Panc1 (cell line): ENCODE results near the gene RBM19. TPM values are rescaled to one million over a fixed set of nuclear protein-coding genes. Genes with fewer than 3 reads are reported as not detected.

Experiments used
- ATAC-seq: fragments of 200-7000 bp; cut with Tn5 transposase; 2 replicates; pipeline ENCODE4 v1.9.1; 2020; ENCODE audit warnings: mild to moderate bottlenecking, moderate library complexity
- BruUV-seq: library from RNA; stranded (reverse); fragments of 400-500 nt; replicated peaks from 2 replicates; lab custom pipeline; 2021; lab: Mats Ljungman, UMichigan
- CTCF ChIA-PET: fragments of 300-600 bp; sonication (Branson Sonifier 250); formaldehyde crosslinking; loops from one replicate; lab custom pipeline; 2022; ENCODE audit warnings: antibody characterized with exemption; lab: Charles Lee
- POLR2A ChIA-PET: fragments of 300-600 bp; sonication (Branson Sonifier 250); formaldehyde crosslinking; loops from one replicate; lab custom pipeline; 2022; ENCODE audit warnings: antibody characterized with exemption; lab: Charles Lee
- DNase-seq: peaks from one replicate; pipeline ENCODE4 v3.0.0-alpha.2; 2010; ENCODE audit warnings: low read depth, low spot score
- H3K27ac ChIP-seq: 2 replicates; pipeline ENCODE4 v1.5.1; 2011; ENCODE audit warnings: mild to moderate bottlenecking, low read length, inconsistent platforms
- H3K27me3 ChIP-seq: fragments of 200-500 bp; sonication (Bioruptor generic); 2 replicates; pipeline ENCODE4 v1.6.0; 2014; ENCODE audit warnings: low read length, inconsistent platforms; ENCODE audit not compliant: control insufficient read depth, insufficient read depth
- H3K36me3 ChIP-seq: fragments of 200-500 bp; sonication (Bioruptor generic); 2 replicates; pipeline ENCODE4 v1.5.1; 2014; ENCODE audit warnings: inconsistent platforms, mild to moderate bottlenecking, low read length, moderate library complexity; ENCODE audit not compliant: control insufficient read depth, insufficient read depth
- H3K4me1 ChIP-seq: 2 replicates; pipeline ENCODE4 v1.5.1; 2011; ENCODE audit warnings: inconsistent platforms, mild to moderate bottlenecking, low read length, moderate library complexity; ENCODE audit not compliant: control insufficient read depth, insufficient read depth
- H3K4me3 ChIP-seq, 2 experiments: 2 replicates each; pipeline ENCODE4 v1.5.1; 2011 to 2012; ENCODE audit warnings: low read depth in 2 of 2, low read length in 2 of 2, mild to moderate bottlenecking in 2 of 2, inconsistent platforms in 1 of 2, moderate library complexity in 1 of 2
- H3K9me3 ChIP-seq: fragments of 200-500 bp; sonication (Bioruptor generic); 2 replicates; pipeline ENCODE4 v1.5.1; 2014; ENCODE audit warnings: low read depth, mild to moderate bottlenecking, inconsistent platforms, low read length, moderate library complexity; ENCODE audit not compliant: control insufficient read depth, insufficient read depth
- CTCF ChIP-seq: fragments of 450-650 bp; IDR thresholded peaks from 2 replicates; pipeline ENCODE4 v1.5.1; 2017; ENCODE audit warnings: mild to moderate bottlenecking
- POLR2AphosphoS5 ChIP-seq: IDR thresholded peaks from 2 replicates; pipeline ENCODE4 v1.6.1; 2012; ENCODE audit warnings: mild to moderate bottlenecking, low read depth, low read length, moderate library complexity
- REST ChIP-seq, 2 experiments: IDR thresholded peaks; 2 replicates each; pipeline ENCODE4 v1.6.1; 2011 to 2012; ENCODE audit warnings: low read depth in 2 of 2, control low read depth in 1 of 2, low read length in 1 of 2, mild to moderate bottlenecking in 1 of 2, moderate library complexity in 1 of 2; ENCODE audit not compliant: insufficient read depth in 1 of 2
- SIN3A ChIP-seq: IDR thresholded peaks from 2 replicates; pipeline ENCODE4 v1.6.1; 2012; ENCODE audit warnings: low read depth, mild to moderate bottlenecking, low read length, moderate library complexity, borderline replicate concordance; ENCODE audit not compliant: insufficient read depth
- TCF7L2 ChIP-seq: IDR thresholded peaks from 2 replicates; pipeline ENCODE4 v1.6.1; 2011; ENCODE audit warnings: mild to moderate bottlenecking, low read depth, low read length, inconsistent platforms
- in situ Hi-C: cut with HindIII; loops from 2 replicates; pipeline ENCODE4 v1.10.0; 2016; ENCODE audit warnings: low sequenced_read_pairs, low pct_unique_long_range_greater_than_20kb
- intact Hi-C: fragments of 100-400 bp; cut with micrococcal nuclease; formaldehyde crosslinking; loops from one replicate; pipeline ENCODE4 v1.10.0; 2022; ENCODE audit not compliant: unreplicated experiment
- total RNA-seq: library from RNA; stranded (reverse); gene quantifications from one replicate; pipeline ENCODE4 v1.2.1, GENCODE V29; 2021; ENCODE audit not compliant: unreplicated experiment

Gene RBM19
- total RNA-seq, 1 experiment from 2014 or later, result 44.8 TPM

GRCh38 chr12:113877607-113878006 lies 88.5 kb downstream of the RBM19 start:
- intact Hi-C loops (no loop called here), in situ Hi-C loops (no loop called here)
- H3K27ac ChIP-seq, result no peak overlapping the region
- BruUV-seq, result no TSS peak
- no peaks in the 10 kb centered on the region for H3K9me3 ChIP-seq
- no peak for ATAC-seq
- H3K36me3 ChIP-seq, result no peaks in the 10 kb centered on the region
- no peak for DNase-seq
- CTCF ChIA-PET, result no interaction called here
- TF ChIP-seq SIN3A (no peak), CTCF (no peak), POLR2AphosphoS5 (no peak)
- H3K4me1 ChIP-seq, result no peaks in the 10 kb centered on the region
- POLR2A ChIA-PET, result no interaction called here
- H3K4me3 ChIP-seq, result no peak overlapping the region
- H3K27me3 ChIP-seq, result no peaks in the 10 kb centered on the region

GRCh38 chr12:113876160-113876559 lies 90.0 kb downstream of the RBM19 start:
- in situ Hi-C loops, result no loop called here
- TF ChIP-seq SIN3A (no peak), POLR2AphosphoS5 (no peak), REST (IDR thresholded peaks at IDR 0.05; ENCODE audit: insufficient read depth in 1 of 2, low read depth in 2 of 2, low read length in 1 of 2) (no peak), TCF7L2 (no peak), CTCF (no peak)
- BruUV-seq, result no TSS peak
- no peaks in the 10 kb centered on the region for H3K27me3 ChIP-seq
- no peak overlapping the region for H3K27ac ChIP-seq
- H3K4me3 ChIP-seq, result no peak overlapping the region
- DNase-seq (no peak), ATAC-seq (no peak)
- ChIA-PET POLR2A (no interaction called here), CTCF (no interaction called here)
- no peaks in the 10 kb centered on the region for H3K36me3 ChIP-seq
- no peaks in the 10 kb centered on the region for H3K4me1 ChIP-seq
- intact Hi-C loops, result no loop called here
- H3K9me3 ChIP-seq, result no peaks in the 10 kb centered on the region
